HG02852 (cell line): ENCODE results near the gene LRMDA.
A peak's percentile ranks its signal among the peaks of the same experiment; 100 is the strongest.

Experiments used
- ATAC-seq: cut with Tn5 transposase; IDR thresholded peaks from one replicate; pipeline ENCODE4 v1.9.1; 2021; ENCODE audit warnings: mild to moderate bottlenecking, moderate library complexity; ENCODE audit not compliant: unreplicated experiment

The LRMDA gene

GRCh38 chr10:76031769-76032699 lies 600.6 kb downstream of the LRMDA start:
- no peak for ATAC-seq

GRCh38 chr10:76032700-76033039 lies 601.2 kb downstream of the LRMDA start:
- no peak for ATAC-seq

- no peak for ATAC-seq
Measured at GRCh38 chr10:76033457-76034196, 602.2 kb downstream of the LRMDA start.

- no peak for ATAC-seq
Measured at GRCh38 chr10:76034353-76035205, 603.2 kb downstream of the LRMDA start.

- no peak for ATAC-seq
Measured at GRCh38 chr10:76035206-76036110, 604.0 kb downstream of the LRMDA start.

- peak; percentile 87 for ATAC-seq
Measured at GRCh38 chr10:76036111-76036940, 604.9 kb downstream of the LRMDA start.

GRCh38 chr10:76036962-76037361 lies 605.5 kb downstream of the LRMDA start:
- no peak for ATAC-seq

- no peak for ATAC-seq
Measured at GRCh38 chr10:76037531-76038155, 606.2 kb downstream of the LRMDA start.

GRCh38 chr10:76038696-76039095 lies 607.3 kb downstream of the LRMDA start:
- no peak for ATAC-seq

GRCh38 chr10:76040107-76040829 lies 608.8 kb downstream of the LRMDA start:
- no peak for ATAC-seq

- ATAC-seq = no peak
Measured at GRCh38 chr10:76040830-76041220, 609.4 kb downstream of the LRMDA start.

GRCh38 chr10:76041551-76041950 lies 610.1 kb downstream of the LRMDA start:
- no peak for ATAC-seq

GRCh38 chr10:76043261-76043660 lies 611.8 kb downstream of the LRMDA start:
- no peak for ATAC-seq

GRCh38 chr10:76044751-76045150 lies 613.3 kb downstream of the LRMDA start:
- ATAC-seq = no peak

GRCh38 chr10:76045174-76045573 lies 613.8 kb downstream of the LRMDA start:
- no peak for ATAC-seq

GRCh38 chr10:76047521-76047920 lies 616.1 kb downstream of the LRMDA start:
- ATAC-seq = no peak

GRCh38 chr10:76049581-76050290 lies 618.3 kb downstream of the LRMDA start:
- ATAC-seq = no peak

GRCh38 chr10:76050291-76050625 lies 618.8 kb downstream of the LRMDA start:
- ATAC-seq = no peak
